ENCODE results near the gene CLSTN1. TPM values are rescaled to one million over a fixed set of nuclear protein-coding genes. Genes with fewer than 3 reads are reported as not detected.

Gene CLSTN1
- total and polyA plus RNA-seq, 10 of the 15 experiments (the other 5 are each of a cell fraction or from before 2014, with no cell fraction given) = 2.7 to 64.4 (median 23.2) TPM

GRCh38 chr1:9811239-9811966 lies 12.4 kb downstream of the CLSTN1 start:
- CTCF ChIA-PET = interaction anchor here (0.6 to 1.0 kb wide), 2 partner anchors 27 to 662 kb away, joined by 3 read pairs; no protein-coding TSS in a partner anchor
- no peak overlapping the region for H3K27ac ChIP-seq (ENCODE audit: control insufficient read depth, insufficient read depth)
- in situ Hi-C loops (cut with MboI) (no loop called here), intact Hi-C loops (cut with micrococcal nuclease; ENCODE audit: unreplicated experiment) (no loop called here)
- TF ChIP-seq IKZF1 (conservative IDR thresholded peaks at IDR 0.05) = no peak
- TF ChIP-seq BCLAF1 (IDR thresholded peaks at IDR 0.05) = no peak
- no peak for TF ChIP-seq NR2C1 (IDR thresholded peaks at IDR 0.05)
- no peak for TF ChIP-seq DPF2 (IDR thresholded peaks at IDR 0.05)
- TF ChIP-seq JUND (IDR thresholded peaks at IDR 0.05; ENCODE audit: low read depth, low read length) = no peak
- no peak for TF ChIP-seq TBL1XR1 (IDR thresholded peaks at IDR 0.05; ENCODE audit: low read depth, low read length)
- TF ChIP-seq CEBPZ (IDR thresholded peaks at IDR 0.05; ENCODE audit: low read depth, low read length) = no peak
- TF ChIP-seq NBN (IDR thresholded peaks at IDR 0.05) = no peak
- TF ChIP-seq ZBTB33 (IDR thresholded peaks at IDR 0.05) = no peak
- no peak for TF ChIP-seq CHD1 (IDR thresholded peaks at IDR 0.05; ENCODE audit: low read depth, low read length)
- no peak for TF ChIP-seq CHD4 (IDR thresholded peaks at IDR 0.05)
- no peak for TF ChIP-seq FOS (IDR thresholded peaks at IDR 0.05; ENCODE audit: borderline replicate concordance, extremely low read depth, insufficient read length)
- no peaks in the 10 kb centered on the region for H3K9me3 ChIP-seq (replicated peaks; ENCODE audit: control insufficient read depth, insufficient read depth, low read length)
- no peak overlapping the region for H2AFZ ChIP-seq (ENCODE audit: control insufficient read depth, low read depth, low read length)
- RAD21 ChIA-PET (ENCODE audit: unreplicated experiment) = interaction anchor here (0.7 kb wide), 1 partner anchor 56 kb away, joined by 5 read pairs; no protein-coding TSS in a partner anchor
- no peaks in the 10 kb centered on the region for H3K27me3 ChIP-seq (replicated peaks in 1 of 2; ENCODE audit: control insufficient read depth in 2 of 2, insufficient read depth in 2 of 2, low read length in 1 of 2)
- H4K20me1 ChIP-seq (ENCODE audit: control insufficient read depth, insufficient read depth) = no peaks in the 10 kb centered on the region; the same call in 1 of the 2 replicates
- no peak for ATAC-seq
- no TSS peak for BruUV-seq (replicated peaks)
- H3K79me2 ChIP-seq (ENCODE audit: control insufficient read depth, insufficient read depth, low read length) = peaks cover 58% of the 10 kb centered on the region
- DNase-seq (ENCODE audit: low read depth, low spot score) = no peak
- POLR2A ChIA-PET = no interaction called here
- no peak for FAIRE-seq
- H3K9ac ChIP-seq (ENCODE audit: control insufficient read depth, insufficient read depth, low read length) = no peak overlapping the region
- no peak overlapping the region for H3K4me2 ChIP-seq (ENCODE audit: control insufficient read depth, insufficient read depth)
- SMC1A ChIA-PET (ENCODE audit: uncharacterized antibody, unreplicated experiment) = interaction anchor here (0.8 to 1.7 kb wide), 2 partner anchors 11 to 27 kb away, joined by 4 to 5 read pairs; no protein-coding TSS in a partner anchor
- H3K36me3 ChIP-seq (ENCODE audit: control insufficient read depth in 2 of 2, insufficient read depth in 2 of 2, low read length in 1 of 2) = peaks cover 0 to 6% of the 10 kb centered on the region in 2 experiments; a peak in 2 of 4 replicates
- 82% methylated on average over 6 of the region's 6 CpGs for WGBS (ENCODE audit: insufficient coverage, insufficient replicate concordance, low lambda C conversion rate, missing lambda C conversion rate)
- H3K4me1 ChIP-seq (ENCODE audit: control insufficient read depth, insufficient read depth, low read length) = peaks cover 6% of the 10 kb centered on the region
- no peak overlapping the region for H3K4me3 ChIP-seq
